A673 (cell line): ENCODE results near the gene HID1. TPM values are rescaled to one million over a fixed set of nuclear protein-coding genes. Genes with fewer than 3 reads are reported as not detected.

Source experiments
- BruUV-seq: library from RNA; stranded (reverse); fragments of 400-500 nt; replicated peaks from 2 replicates; lab custom pipeline; 2021; lab: Mats Ljungman, UMichigan
- CTCF ChIA-PET: fragments of 300-600 bp; sonication (Branson Sonifier 250); formaldehyde crosslinking; loops from one replicate; lab custom pipeline; 2022; ENCODE audit warnings: antibody characterized with exemption; lab: Charles Lee
- POLR2A ChIA-PET: fragments of 300-600 bp; sonication (Branson Sonifier 250); formaldehyde crosslinking; loops from one replicate; lab custom pipeline; 2022; ENCODE audit warnings: antibody characterized with exemption; ENCODE audit not compliant: low non-redundant PET; lab: Charles Lee
- DNase-seq: peaks from one replicate; pipeline ENCODE4 v3.0.0-alpha.2; 2015; ENCODE audit warnings: low spot score
- H3K27ac ChIP-seq: fragments of 200-600 bp; sonication (generic); 2 replicates; pipeline ENCODE4 v1.5.1; 2016; ENCODE audit warnings: mixed run types, low read depth, mild to moderate bottlenecking, mixed read lengths, antibody characterized with exemption, low read length; ENCODE audit not compliant: poor library complexity, severe bottlenecking
- H3K27me3 ChIP-seq: fragments of 200-600 bp; sonication (generic); replicated peaks from 2 replicates; pipeline ENCODE4 v1.6.1; 2017; ENCODE audit warnings: mixed run types, low read depth, mild to moderate bottlenecking, mixed read lengths, antibody characterized with exemption, low read length; ENCODE audit not compliant: insufficient read depth, poor library complexity
- H3K36me3 ChIP-seq: fragments of 200-600 bp; sonication (generic); 2 replicates; pipeline ENCODE4 v1.6.1; 2016; ENCODE audit warnings: mixed run types, mild to moderate bottlenecking, mixed read lengths, antibody characterized with exemption, low read length; ENCODE audit not compliant: insufficient read depth, poor library complexity, severe bottlenecking
- H3K4me1 ChIP-seq: fragments of 200-600 bp; sonication (generic); 2 replicates; pipeline ENCODE4 v1.6.1; 2017; ENCODE audit warnings: mixed run types, mild to moderate bottlenecking, mixed read lengths, antibody characterized with exemption, low read length; ENCODE audit not compliant: insufficient read depth, poor library complexity, severe bottlenecking
- H3K4me3 ChIP-seq: fragments of 200-600 bp; sonication (generic); 2 replicates; pipeline ENCODE4 v1.5.1; 2016; ENCODE audit warnings: low read depth, mixed run types, mild to moderate bottlenecking, mixed read lengths, low read length; ENCODE audit not compliant: poor library complexity, severe bottlenecking
- H3K9me3 ChIP-seq: fragments of 200-600 bp; sonication (generic); 2 replicates; pipeline ENCODE4 v1.6.1; 2016; ENCODE audit warnings: mixed run types, low read depth, mild to moderate bottlenecking, mixed read lengths, antibody characterized with exemption, low read length; ENCODE audit not compliant: poor library complexity, severe bottlenecking
- CTCF ChIP-seq: fragments of 300-800, 200-600 bp; sonication (generic); conservative IDR thresholded peaks from 2 replicates; pipeline ENCODE4 v1.5.1; 2017; ENCODE audit warnings: low read depth, mild to moderate bottlenecking, antibody characterized with exemption, low read length, moderate library complexity, mixed read lengths
- EZH2 ChIP-seq: fragments of 200-600 bp; sonication (generic); IDR thresholded peaks from 2 replicates; pipeline ENCODE4 v1.6.1; 2017; ENCODE audit warnings: borderline replicate concordance, low read depth, mild to moderate bottlenecking, mixed read lengths, antibody characterized with exemption, low read length; ENCODE audit not compliant: poor library complexity, severe bottlenecking
- intact Hi-C: fragments of 100-400 bp; cut with micrococcal nuclease; formaldehyde crosslinking; loops from one replicate; pipeline ENCODE4 v1.10.0; 2022; ENCODE audit not compliant: unreplicated experiment
- total RNA-seq: library from RNA; stranded (reverse); gene quantifications from 2 replicates; pipeline ENCODE4 v1.2.3, GENCODE V29; 2021

The HID1 gene
- total RNA-seq, 1 experiment from 2014 or later: 1.2 TPM

GRCh38 chr17:74954665-74955421, 17.7 kb downstream of the HID1 start:
- BruUV-seq: no TSS peak
- TF ChIP-seq EZH2: no peak
- TF ChIP-seq CTCF: no peak
- H3K27ac ChIP-seq: no peak overlapping the region
- H3K4me3 ChIP-seq: no peak overlapping the region
- no peak for DNase-seq
- no peaks in the 10 kb centered on the region for H3K4me1 ChIP-seq
- POLR2A ChIA-PET: no interaction called here
- peaks cover 50% of the 10 kb centered on the region for H3K27me3 ChIP-seq
- intact Hi-C loops: loop anchor here (5.0 to 10.0 kb wide), 2 partner anchors 210 to 298 kb away; partner anchors contain the start of gene NHERF1
- no peaks in the 10 kb centered on the region for H3K9me3 ChIP-seq
- H3K36me3 ChIP-seq: no peaks in the 10 kb centered on the region
- CTCF ChIA-PET: no interaction called here

GRCh38 chr17:74954115-74954514, 18.4 kb downstream of the HID1 start:
- Histone ChIP-seq H3K27ac (no peak overlapping the region), H3K36me3 (no peaks in the 10 kb centered on the region), H3K4me3 (no peak overlapping the region), H3K27me3 (peaks cover 57% of the 10 kb centered on the region), H3K9me3 (no peaks in the 10 kb centered on the region), H3K4me1 (no peaks in the 10 kb centered on the region)
- POLR2A ChIA-PET: no interaction called here
- intact Hi-C loops: loop anchor here (10.0 kb wide), 1 partner anchor 209 kb away; the partner anchor contains the start of gene NHERF1
- no peak for DNase-seq
- no peak for TF ChIP-seq CTCF
- no peak for TF ChIP-seq EZH2
- CTCF ChIA-PET: no interaction called here
- BruUV-seq: no TSS peak

- Histone ChIP-seq H3K27me3 (peaks cover 62% of the 10 kb centered on the region), H3K9me3 (no peaks in the 10 kb centered on the region), H3K4me1 (no peaks in the 10 kb centered on the region), H3K4me3 (no peak overlapping the region), H3K27ac (no peak overlapping the region), H3K36me3 (no peaks in the 10 kb centered on the region)
- TF ChIP-seq CTCF (no peak), EZH2 (no peak)
- ChIA-PET POLR2A (interaction anchor here (0.6 kb wide), 1 partner anchor 55 kb away, joined by 5 read pairs; no protein-coding TSS in a partner anchor), CTCF (no interaction called here)
- no peak for DNase-seq
- intact Hi-C loops: loop anchor here (10.0 kb wide), 1 partner anchor 208 kb away; the partner anchor contains the start of gene NHERF1
- BruUV-seq: no TSS peak
Measured at GRCh38 chr17:74953134-74953687, 19.3 kb downstream of the HID1 start.
